ENCODE results near the gene ARL10. TPM values are rescaled to one million over a fixed set of nuclear protein-coding genes. Genes with fewer than 3 reads are reported as not detected.

Gene ARL10
- under 1 TPM; 0.02 to 0.76 (median 0.45) TPM for polyA plus RNA-seq

DNA sequence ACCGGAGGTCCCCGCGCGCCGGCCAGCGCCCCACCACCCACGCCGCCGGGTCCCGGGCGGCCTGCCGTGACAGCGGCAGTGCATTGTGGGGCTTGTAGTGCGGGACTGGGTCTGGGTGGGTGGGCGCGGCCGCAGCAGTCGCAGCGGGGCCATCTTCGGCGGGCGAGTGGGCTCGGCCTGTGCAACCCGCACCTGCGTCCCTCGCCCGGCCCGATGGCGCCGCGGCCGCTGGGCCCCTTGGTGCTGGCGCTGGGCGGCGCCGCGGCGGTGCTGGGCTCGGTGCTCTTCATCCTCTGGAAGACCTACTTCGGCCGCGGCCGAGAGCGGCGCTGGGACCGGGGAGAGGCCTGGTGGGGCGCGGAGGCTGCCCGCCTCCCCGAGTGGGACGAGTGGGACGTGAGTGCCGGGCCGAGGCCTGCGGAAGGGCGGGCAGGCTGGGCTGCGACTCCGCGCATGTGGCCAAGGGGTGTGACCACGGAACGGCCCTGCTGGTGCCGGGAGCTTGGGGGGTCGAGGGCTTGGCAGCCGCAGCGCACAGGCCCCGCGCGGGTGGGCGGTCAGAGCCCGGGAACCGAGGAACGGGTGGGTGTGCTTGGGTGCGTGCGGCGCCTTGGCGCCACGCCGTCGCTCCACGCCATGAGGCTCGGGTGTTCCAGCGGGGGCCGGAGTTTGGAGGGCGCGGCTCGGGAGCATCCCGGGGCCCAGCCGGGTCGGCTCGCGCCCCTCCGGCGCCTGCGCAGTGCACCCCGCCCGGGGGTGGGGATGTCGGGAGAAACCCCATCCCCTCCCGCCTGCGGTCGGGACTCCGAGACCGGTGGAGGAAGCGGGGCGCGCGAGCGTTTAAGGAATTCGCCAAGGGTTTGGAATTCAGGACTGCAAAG lies at the start of gene ARL10:
TSS of gene ARL10 (plus strand) at position 137 of the 881 bp plus-strand sequence. CDS start at position 214, 77 bp downstream.
- peak within 1 kb of the TSS in 4 of 6 donors; percentile 12 to 66 (median 50) for H3K27ac Mint-ChIP-seq
- peak; percentile 31 to 44 (median 35) for DNase-seq

GRCh38 chr5:176317534-176318374 lies 47.5 kb upstream of the ARL10 start:
- Mint-ChIP-seq H3K36me3 (peaks cover 8 to 29% (median 12%) of the 10 kb centered on the region in 3 donors), H3K9me3 (no peaks in the 10 kb centered on the region), H3K4me1 (peaks cover 0 to 2% of the 10 kb centered on the region in 2 donors), H3K27ac (peak overlapping the region in 3 of 6 donors; percentile 12 to 65 (median 51)), H3K4me3 (no peak overlapping the region), H3K27me3 (ENCODE audit: low read depth in 3 of 3) (no peaks in the 10 kb centered on the region)
- DNase-seq, result no peak

More for the DNA sequence above, at the start of gene ARL10:
- Mint-ChIP-seq H3K36me3 (peaks cover 3 to 11% (median 7%) of the 10 kb centered on the region in 3 donors), H3K27me3 (ENCODE audit: low read depth in 3 of 3) (peaks cover 2 to 15% (median 5%) of the 10 kb centered on the region in 3 donors), H3K4me1 (peaks cover 29 to 30% of the 10 kb centered on the region in 2 donors), H3K4me3 (peak within 1 kb of the TSS; percentile 69 to 81 (median 74)), H3K9me3 (no peaks in the 10 kb centered on the region)

- no peaks in the 10 kb centered on the region for H3K9me3 Mint-ChIP-seq
- H3K4me3 Mint-ChIP-seq, result no peak overlapping the region
- H3K27ac Mint-ChIP-seq, result no peak overlapping the region
- H3K36me3 Mint-ChIP-seq, result peaks cover 17 to 24% (median 18%) of the 10 kb centered on the region in 3 donors
- H3K27me3 Mint-ChIP-seq (ENCODE audit: low read depth in 3 of 3), result no peaks in the 10 kb centered on the region
- DNase-seq, result no peak
- peaks cover 0 to 2% of the 10 kb centered on the region in 2 donors for H3K4me1 Mint-ChIP-seq
Measured at GRCh38 chr5:176319827-176320554, 45.3 kb upstream of the ARL10 start.

DNA sequence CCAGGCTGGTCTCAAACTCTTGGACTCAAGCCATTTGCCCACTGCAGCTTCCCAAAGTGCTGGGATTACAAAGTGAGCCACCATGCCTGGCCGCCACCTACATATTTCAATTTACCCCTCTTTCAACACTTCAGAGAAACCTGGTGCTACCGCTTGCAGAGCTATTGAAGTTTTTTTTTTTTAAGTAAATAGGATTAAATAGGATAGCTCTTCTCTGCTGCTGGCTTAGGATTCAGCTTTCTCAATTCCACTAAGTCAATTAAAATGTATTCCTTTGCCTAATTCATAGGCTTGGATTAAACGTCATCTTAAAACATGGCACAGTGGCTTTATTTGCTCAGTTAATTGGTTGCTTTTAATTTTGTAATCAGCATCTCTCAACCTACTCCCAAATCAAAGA lies 44.7 kb upstream of the ARL10 start:
- Mint-ChIP-seq H3K4me1 (no peaks in the 10 kb centered on the region), H3K27ac (no peak overlapping the region), H3K9me3 (no peaks in the 10 kb centered on the region), H3K36me3 (peaks cover 12 to 19% (median 17%) of the 10 kb centered on the region in 3 donors), H3K4me3 (no peak overlapping the region), H3K27me3 (ENCODE audit: low read depth in 3 of 3) (no peaks in the 10 kb centered on the region)
- no peak for DNase-seq

DNA sequence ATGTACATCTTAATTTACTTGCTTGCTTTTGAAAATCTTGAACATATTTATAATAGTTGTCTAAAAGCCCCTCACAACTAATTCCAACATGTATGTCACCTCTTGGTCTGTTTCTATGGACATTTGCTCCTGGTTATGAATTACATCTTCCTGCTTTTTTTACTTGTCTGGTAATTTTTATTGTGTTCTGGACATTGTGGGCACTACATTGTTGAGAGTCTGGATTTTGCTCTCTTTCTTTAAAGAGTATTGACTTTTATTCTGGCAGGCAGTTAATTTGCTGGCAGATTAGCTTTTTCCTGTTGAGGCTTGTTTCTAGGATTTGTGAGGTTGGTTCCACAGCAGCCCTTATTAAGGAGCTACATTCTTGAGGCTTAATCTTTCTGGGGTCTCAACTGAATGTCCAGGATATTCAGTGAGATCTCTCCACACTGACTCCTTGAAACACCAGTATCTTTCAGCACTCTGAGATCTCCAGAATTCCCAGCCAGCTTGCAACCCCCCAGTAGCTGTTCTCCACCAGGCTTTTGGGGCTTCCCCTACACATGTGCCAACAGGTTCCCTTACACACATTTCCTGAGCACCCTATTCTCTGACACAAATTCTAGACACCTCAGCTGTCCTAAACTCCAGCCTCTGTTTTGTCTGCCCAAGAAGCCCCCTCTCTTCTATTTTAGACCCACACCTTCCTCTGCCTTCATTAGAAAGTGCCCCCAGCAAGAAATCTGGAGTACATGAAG lies 31.1 kb upstream of the ARL10 start:
- H3K27me3 Mint-ChIP-seq (ENCODE audit: low read depth in 3 of 3), result peaks cover 0 to 2% (median 0%) of the 10 kb centered on the region in 3 donors
- H3K9me3 Mint-ChIP-seq, result peaks cover 0 to 2% (median 0%) of the 10 kb centered on the region in 6 donors
- no peak for DNase-seq
- H3K4me1 Mint-ChIP-seq, result no peaks in the 10 kb centered on the region
- H3K36me3 Mint-ChIP-seq, result peaks cover 22 to 32% (median 26%) of the 10 kb centered on the region in 3 donors
- H3K4me3 Mint-ChIP-seq, result no peak overlapping the region
- H3K27ac Mint-ChIP-seq, result no peak overlapping the region

- peaks cover 22 to 32% (median 29%) of the 10 kb centered on the region in 3 donors for H3K36me3 Mint-ChIP-seq
- no peak overlapping the region for H3K4me3 Mint-ChIP-seq
- DNase-seq, result no peak
- H3K4me1 Mint-ChIP-seq, result no peaks in the 10 kb centered on the region
- H3K27me3 Mint-ChIP-seq (ENCODE audit: low read depth in 3 of 3), result peaks cover 0 to 2% (median 0%) of the 10 kb centered on the region in 3 donors
- peaks cover 0 to 2% (median 0%) of the 10 kb centered on the region in 6 donors for H3K9me3 Mint-ChIP-seq
- H3K27ac Mint-ChIP-seq, result no peak overlapping the region
Measured at GRCh38 chr5:176337913-176338312, 27.4 kb upstream of the ARL10 start.

- no peaks in the 10 kb centered on the region for H3K9me3 Mint-ChIP-seq
Measured at GRCh38 chr5:176339304-176339703, 26.0 kb upstream of the ARL10 start.

DNA sequence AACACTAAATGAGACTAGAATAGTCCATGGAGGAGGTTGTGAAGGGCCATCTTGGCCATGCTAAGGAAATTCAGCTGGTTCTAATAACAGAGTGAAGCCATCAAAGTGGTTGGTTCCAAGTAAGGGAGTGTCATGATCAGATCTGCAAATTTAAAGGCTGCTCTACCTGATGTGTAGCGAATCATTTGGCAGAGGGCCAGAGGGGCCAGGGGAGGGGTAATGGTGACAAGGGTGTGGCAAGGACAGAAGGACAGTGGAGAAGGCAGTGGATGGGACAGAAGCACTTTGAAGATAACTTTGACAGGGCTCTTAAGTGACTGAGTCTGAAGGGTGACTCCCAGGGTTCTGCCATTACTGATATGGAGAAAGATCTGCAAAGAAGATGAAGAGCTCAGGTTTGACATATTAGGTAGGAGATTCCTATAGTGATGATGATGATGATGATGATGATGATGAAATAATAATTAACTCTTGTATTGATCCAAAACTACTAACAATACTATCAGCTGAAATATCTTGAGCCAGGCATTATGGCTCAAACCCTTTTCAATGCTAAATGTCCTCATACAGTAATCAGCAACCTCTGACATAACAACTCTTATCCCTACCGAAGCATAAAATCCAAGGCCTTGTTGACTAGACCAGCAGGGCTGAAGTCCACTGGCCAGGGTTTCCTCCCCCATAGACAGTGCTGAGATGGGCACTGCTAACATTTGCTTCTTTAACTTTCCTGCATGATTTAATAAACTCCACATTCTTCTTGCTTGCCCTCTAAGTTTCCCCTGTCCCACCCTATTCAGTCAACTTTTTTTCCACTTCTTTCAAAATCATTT lies 23.7 kb upstream of the ARL10 start:
- H3K4me1 Mint-ChIP-seq, result no peaks in the 10 kb centered on the region
- peaks cover 16 to 28% (median 18%) of the 10 kb centered on the region in 3 donors for H3K36me3 Mint-ChIP-seq
- H3K27me3 Mint-ChIP-seq (ENCODE audit: low read depth in 3 of 3), result no peaks in the 10 kb centered on the region
- DNase-seq, result no peak
- H3K4me3 Mint-ChIP-seq, result no peak overlapping the region
- H3K9me3 Mint-ChIP-seq, result no peaks in the 10 kb centered on the region
- H3K27ac Mint-ChIP-seq, result peak overlapping the region in 3 of 6 donors; percentile 19 to 43 (median 20)

More at GRCh38 chr5:176339304-176339703, 26.0 kb upstream of the ARL10 start:
- Mint-ChIP-seq H3K36me3 (peaks cover 15 to 25% (median 23%) of the 10 kb centered on the region in 3 donors), H3K4me1 (no peaks in the 10 kb centered on the region), H3K4me3 (no peak overlapping the region), H3K27me3 (ENCODE audit: low read depth in 3 of 3) (peaks cover 0 to 2% (median 0%) of the 10 kb centered on the region in 3 donors), H3K27ac (no peak overlapping the region)
- DNase-seq, result no peak

DNA sequence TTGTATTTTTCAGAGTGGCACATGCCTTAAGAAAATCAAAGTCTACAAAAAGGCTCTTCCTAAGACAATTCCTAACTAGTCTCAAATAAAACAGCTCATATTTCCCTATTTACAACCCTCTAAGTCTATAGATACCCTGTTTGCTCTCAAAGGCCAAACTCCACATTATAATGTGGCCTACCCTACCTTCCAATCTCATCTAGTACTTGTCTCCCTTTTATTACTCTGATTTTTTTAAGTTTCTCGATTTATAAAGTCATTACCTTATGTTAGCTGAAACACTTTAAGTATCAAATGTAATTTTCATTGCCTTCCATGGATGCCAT lies 23.2 kb upstream of the ARL10 start:
- no peak for DNase-seq
- Mint-ChIP-seq H3K36me3 (peaks cover 13 to 22% (median 16%) of the 10 kb centered on the region in 3 donors), H3K4me3 (no peak overlapping the region), H3K27ac (peak overlapping the region in 3 of 6 donors; percentile 7 to 61 (median 46)), H3K9me3 (no peaks in the 10 kb centered on the region), H3K27me3 (ENCODE audit: low read depth in 3 of 3) (no peaks in the 10 kb centered on the region), H3K4me1 (no peaks in the 10 kb centered on the region)

- H3K27ac Mint-ChIP-seq, result peak overlapping the region in 3 of 6 donors; percentile 5 to 68 (median 23)
- no peaks in the 10 kb centered on the region for H3K27me3 Mint-ChIP-seq (ENCODE audit: low read depth in 3 of 3)
- no peaks in the 10 kb centered on the region for H3K9me3 Mint-ChIP-seq
- H3K36me3 Mint-ChIP-seq, result peaks cover 9 to 26% (median 14%) of the 10 kb centered on the region in 3 donors
- no peaks in the 10 kb centered on the region for H3K4me1 Mint-ChIP-seq
- H3K4me3 Mint-ChIP-seq, result no peak overlapping the region
- no peak for DNase-seq
Measured at GRCh38 chr5:176342766-176343458, 22.4 kb upstream of the ARL10 start.

- DNase-seq, result no peak
- H3K27ac Mint-ChIP-seq, result peak overlapping the region in 1 of 6 donors; percentile 11
- no peak overlapping the region for H3K4me3 Mint-ChIP-seq
- H3K4me1 Mint-ChIP-seq, result peaks cover 12 to 41% of the 10 kb centered on the region in 2 donors
- peaks cover 16 to 56% (median 43%) of the 10 kb centered on the region in 3 donors for H3K36me3 Mint-ChIP-seq
- no peaks in the 10 kb centered on the region for H3K9me3 Mint-ChIP-seq
- peaks cover 0 to 1% (median 0%) of the 10 kb centered on the region in 3 donors for H3K27me3 Mint-ChIP-seq (ENCODE audit: low read depth in 3 of 3)
Measured at GRCh38 chr5:176350416-176350815, 14.9 kb upstream of the ARL10 start.
